K562 (cell line): ENCODE data around the gene DGLUCY. TPM values are rescaled to one million over a fixed set of nuclear protein-coding genes. Genes with fewer than 3 reads are reported as not detected.
A peak's percentile ranks its signal among the peaks of the same experiment; 100 is the strongest.

ENCODE experiments used
- ATAC-seq: fragments of 200-7000 bp; cut with Tn5 transposase; 3 replicates; pipeline ENCODE4 v1.9.1; 2020; ENCODE audit warnings: moderate library complexity
- BruUV-seq: library from RNA; stranded (reverse); fragments of 400-500 nt; replicated peaks from 2 replicates; lab custom pipeline; 2021; lab: Mats Ljungman, UMichigan
- CTCF ChIA-PET: fragments of 300-600 bp; formaldehyde crosslinking; extraction: SDS; loops from one replicate; lab custom pipeline; 2021; ENCODE audit warnings: low intra/inter-chr PET ratio; lab: Yijun Ruan, JAX
- POLR2A ChIA-PET: fragments of 300-600, 350-650 bp; sonication (Branson Sonifier 250); formaldehyde crosslinking; extraction: SDS; loops from one replicate; lab custom pipeline; 2021; ENCODE audit warnings: antibody characterized with exemption, inconsistent platforms; lab: Yijun Ruan, JAX
- DNase-seq, 4 experiments: peaks; one replicate each; pipeline versions ENCODE4 v3.0.0 to v3.0.0-alpha.2; 2011 to 2018; ENCODE audit warnings: low spot score in 3 of 4, mixed read lengths in 3 of 4; ENCODE audit errors: extremely low read depth in 1 of 4
- FAIRE-seq: peaks from 2 replicates; lab custom pipeline; 2011; peaks lifted over from hg19 to GRCh38; lab: Jason Lieb, UNC
- H2AFZ ChIP-seq: 2 replicates; pipeline ENCODE4 v1.6.0; 2011; ENCODE audit warnings: low read depth, low read length, control low read depth, inconsistent platforms
- H3K27ac ChIP-seq: fragments of 200-600 bp; 3 replicates; pipeline ENCODE4 v1.8.0; 2011; ENCODE audit warnings: low read depth, mild to moderate bottlenecking, control low read depth, inconsistent platforms, low read length, moderate library complexity, mixed read lengths; ENCODE audit errors: extremely low read depth
- H3K27me3 ChIP-seq, 2 experiments: fragments of 300-600 bp in 1 of 2; 2 replicates in 1 of 2; 3 replicates in 1 of 2; pipeline versions ENCODE4 v1.6.0 to v1.8.0; 2011; ENCODE audit warnings: inconsistent platforms in 2 of 2, low read length in 2 of 2, mild to moderate bottlenecking in 1 of 2, mixed read lengths in 1 of 2, moderate library complexity in 1 of 2; ENCODE audit not compliant: control insufficient read depth in 2 of 2, insufficient read depth in 2 of 2
- H3K36me3 ChIP-seq: fragments of 300-600 bp; 3 replicates; pipeline ENCODE4 v1.8.0; 2011; ENCODE audit warnings: mild to moderate bottlenecking, low read length, inconsistent platforms; ENCODE audit not compliant: control insufficient read depth, insufficient read depth
- H3K4me1 ChIP-seq, 2 experiments: fragments of 200-600 bp in 1 of 2; replicated peaks in 1 of 2; 2 replicates in 1 of 2; 3 replicates in 1 of 2; pipeline versions ENCODE4 v1.5.1 to v1.8.0; 2011; ENCODE audit warnings: inconsistent platforms in 2 of 2, low read length in 2 of 2, mild to moderate bottlenecking in 1 of 2, mixed read lengths in 1 of 2, moderate library complexity in 1 of 2; ENCODE audit not compliant: control insufficient read depth in 2 of 2, insufficient read depth in 2 of 2
- H3K4me2 ChIP-seq: 2 replicates; pipeline ENCODE4 v1.6.1; 2011; ENCODE audit warnings: low read length, control low read depth, inconsistent platforms, mixed read lengths; ENCODE audit not compliant: insufficient read depth
- H3K4me3 ChIP-seq: fragments of 200-600 bp; sonication (generic), shearing (Covaris generic); 2 replicates; pipeline ENCODE4 v1.5.1; 2016; ENCODE audit warnings: control low read depth, inconsistent platforms
- H3K79me2 ChIP-seq: fragments of 200-600 bp; 3 replicates; pipeline ENCODE4 v1.8.0; 2011; ENCODE audit warnings: low read length, inconsistent platforms; ENCODE audit not compliant: control insufficient read depth, insufficient read depth
- H3K9ac ChIP-seq, 2 experiments: 2 replicates each; pipeline versions ENCODE4 v1.6.0 to v1.6.1; 2011; ENCODE audit warnings: low read depth in 2 of 2, low read length in 2 of 2, control low read depth in 1 of 2, inconsistent platforms in 1 of 2, mild to moderate bottlenecking in 1 of 2, mixed read lengths in 1 of 2; ENCODE audit not compliant: insufficient read depth in 1 of 2
- H3K9me1 ChIP-seq: one replicate; pipeline ENCODE4 v1.6.0; 2011; ENCODE audit warnings: inconsistent platforms, mild to moderate bottlenecking, low read length, moderate library complexity; ENCODE audit not compliant: control insufficient read depth, insufficient read depth
- H3K9me3 ChIP-seq: replicated peaks from 2 replicates; pipeline ENCODE4 v1.5.1; 2011; ENCODE audit warnings: low read depth, low read length, inconsistent platforms; ENCODE audit not compliant: control insufficient read depth, insufficient read depth
- H4K20me1 ChIP-seq: replicated peaks from 2 replicates; pipeline ENCODE4 v1.6.1; 2011; ENCODE audit warnings: low read length, inconsistent platforms, mixed read lengths; ENCODE audit not compliant: control insufficient read depth, insufficient read depth
- MEIS2 ChIP-seq: fragments of 450-650 bp; IDR thresholded peaks from 2 replicates; pipeline ENCODE4 v1.6.1; 2014; ENCODE audit warnings: mild to moderate bottlenecking; ENCODE audit not compliant: partially characterized antibody
- NFIC ChIP-seq: fragments of 450-650 bp; IDR thresholded peaks from 2 replicates; pipeline ENCODE4 v1.6.1; 2017; ENCODE audit warnings: mild to moderate bottlenecking, inconsistent platforms
- SPI1 ChIP-seq: IDR thresholded peaks from 2 replicates; pipeline ENCODE4 v1.6.1; 2011; ENCODE audit warnings: low read depth, low read length, control low read depth, borderline replicate concordance
- ZNF354B ChIP-seq: fragments of 250-450 bp; sonication (Bioruptor Pico); IDR thresholded peaks from 2 replicates; pipeline ENCODE4 v1.4.0; 2020
- WGBS: fragments of 100-300 bp; shearing (Covaris generic); methylation state at CpG from one replicate; pipeline ENCODE4 v1.1.6; 2016; ENCODE audit warnings: low coverage, mixed read lengths; ENCODE audit not compliant: insufficient coverage; ENCODE audit errors: missing lambda C conversion rate; 5-methylcytosine and 5-hydroxymethylcytosine counted together
- in situ Hi-C: fragments of 300-500 bp; cut with MboI; formaldehyde crosslinking; loops from 4 replicates; pipeline ENCODE4 v1.15.0; 2018; ENCODE audit warnings: inconsistent platforms, mixed read lengths
- intact Hi-C: fragments of 100-400 bp; cut with micrococcal nuclease; formaldehyde crosslinking; loops from 2 replicates; pipeline ENCODE4 v1.14.2; 2022
- polyA plus RNA-seq, 8 experiments: library from polyadenylated mRNA; depleted of rRNA in 4 of 8; stranded (reverse) in 5 of 8; unstranded in 3 of 8; fragments of >200 nt; fragmentation: Nextera tagmentation in 2 of 8; fragmentation: Illumina TruSeq in 1 of 8; extraction: Ambion mirVana in 2 of 8; extraction: Trizol in 1 of 8; gene quantifications; 2 replicates each; pipeline versions ENCODE4 v1.2.1 to v1.2.3, GENCODE V29; 2011 to 2014; ENCODE audit warnings: inconsistent platforms in 1 of 8, missing spikeins in 1 of 8
- total RNA-seq, 7 experiments: library from RNA; depleted of rRNA in 6 of 7; stranded (reverse); fragments of >200 nt in 6 of 7; fragmentation: Illumina TruSeq in 2 of 7; extraction: Trizol in 2 of 7; gene quantifications; 2 replicates each; pipeline versions ENCODE4 v1.2.1 to v1.2.3, GENCODE V29; 2011 to 2021; ENCODE audit warnings: low replicate concordance in 1 of 7
- TF ChIP-seq, protein P1 (sequence below): sonication (generic); formaldehyde crosslinking; IDR thresholded peaks from 2 replicates; pipeline ENCODE4 v1.8.0; 2022; ENCODE audit warnings: mild to moderate bottlenecking, missing genetic modification reagents
- TF ChIP-seq, protein P2 (sequence below): fragments of 450-650 bp; IDR thresholded peaks from 2 replicates; pipeline ENCODE4 v1.6.1; 2016
- TF ChIP-seq, protein P3 (sequence below), 2 experiments: IDR thresholded peaks in 1 of 2; conservative IDR thresholded peaks in 1 of 2; 2 replicates each; pipeline ENCODE4 v1.6.1; 2016; ENCODE audit warnings: low read depth in 2 of 2, mild to moderate bottlenecking in 1 of 2, missing compliant biosample characterization in 1 of 2, missing genetic modification characterization in 1 of 2, moderate library complexity in 1 of 2

Gene DGLUCY
- total and polyA plus RNA-seq, 9 of the 15 experiments (the other 6 are each of a cell fraction or from before 2014, with no cell fraction given), result 9.9 to 28.4 (median 21.0) TPM

DNA sequence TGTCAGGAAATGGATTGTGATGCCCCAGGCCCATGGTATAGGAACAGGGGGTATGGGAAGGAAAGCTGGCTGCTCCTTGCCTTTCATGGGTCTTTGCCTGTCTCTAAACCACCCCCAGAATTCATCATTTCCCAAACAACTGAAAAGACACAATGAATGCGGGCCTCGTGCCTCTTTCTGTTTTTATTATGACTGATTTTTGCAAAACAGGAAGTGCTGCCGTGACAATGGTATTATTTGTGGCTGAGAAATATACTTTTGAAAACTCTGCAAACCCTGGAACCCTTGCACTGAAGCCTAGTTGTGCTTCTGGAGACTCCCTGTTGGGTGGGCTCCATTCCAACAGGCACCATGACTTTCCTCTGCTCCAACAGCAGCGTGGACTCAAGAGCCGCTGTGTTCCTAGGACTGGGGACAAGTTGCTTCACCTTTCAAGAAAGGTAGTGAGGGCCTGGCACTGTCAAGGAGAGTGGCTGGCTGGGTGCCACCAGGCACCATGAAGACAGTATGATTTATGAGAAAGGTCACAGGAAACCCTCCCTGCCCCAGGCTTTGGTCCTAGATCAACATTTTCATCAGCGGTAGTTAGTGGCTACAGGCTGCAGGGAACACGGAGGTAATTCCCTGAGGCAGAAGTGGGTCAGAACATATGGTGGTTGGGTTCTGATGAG is 4.8 kb upstream of the DGLUCY start:
- ATAC-seq, result no peak
- peak overlapping the region; percentile 84 for H2AFZ ChIP-seq
- CTCF ChIA-PET, result no interaction called here
- peaks cover 8 to 21% of the 10 kb centered on the region in 2 experiments for H3K4me1 ChIP-seq
- no peak overlapping the region for H3K27ac ChIP-seq
- intact Hi-C loops (no loop called here), in situ Hi-C loops (no loop called here)
- TF ChIP-seq, protein P1, sequence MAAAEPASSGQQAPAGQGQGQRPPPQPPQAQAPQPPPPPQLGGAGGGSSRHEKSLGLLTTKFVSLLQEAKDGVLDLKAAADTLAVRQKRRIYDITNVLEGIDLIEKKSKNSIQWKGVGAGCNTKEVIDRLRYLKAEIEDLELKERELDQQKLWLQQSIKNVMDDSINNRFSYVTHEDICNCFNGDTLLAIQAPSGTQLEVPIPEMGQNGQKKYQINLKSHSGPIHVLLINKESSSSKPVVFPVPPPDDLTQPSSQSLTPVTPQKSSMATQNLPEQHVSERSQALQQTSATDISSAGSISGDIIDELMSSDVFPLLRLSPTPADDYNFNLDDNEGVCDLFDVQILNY (CRISPR knock-in tag), result no peak
- no peak for TF ChIP-seq ZNF354B (CRISPR knock-in tag)
- peak; percentile 86 for TF ChIP-seq SPI1
- TF ChIP-seq, protein P2, sequence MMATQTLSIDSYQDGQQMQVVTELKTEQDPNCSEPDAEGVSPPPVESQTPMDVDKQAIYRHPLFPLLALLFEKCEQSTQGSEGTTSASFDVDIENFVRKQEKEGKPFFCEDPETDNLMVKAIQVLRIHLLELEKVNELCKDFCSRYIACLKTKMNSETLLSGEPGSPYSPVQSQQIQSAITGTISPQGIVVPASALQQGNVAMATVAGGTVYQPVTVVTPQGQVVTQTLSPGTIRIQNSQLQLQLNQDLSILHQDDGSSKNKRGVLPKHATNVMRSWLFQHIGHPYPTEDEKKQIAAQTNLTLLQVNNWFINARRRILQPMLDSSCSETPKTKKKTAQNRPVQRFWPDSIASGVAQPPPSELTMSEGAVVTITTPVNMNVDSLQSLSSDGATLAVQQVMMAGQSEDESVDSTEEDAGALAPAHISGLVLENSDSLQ, result peak; percentile 38; the same call in 1 of the 2 replicates
- peak; percentile 27; the same call in 1 of the 2 replicates for TF ChIP-seq NFIC
- TF ChIP-seq, protein P3, sequence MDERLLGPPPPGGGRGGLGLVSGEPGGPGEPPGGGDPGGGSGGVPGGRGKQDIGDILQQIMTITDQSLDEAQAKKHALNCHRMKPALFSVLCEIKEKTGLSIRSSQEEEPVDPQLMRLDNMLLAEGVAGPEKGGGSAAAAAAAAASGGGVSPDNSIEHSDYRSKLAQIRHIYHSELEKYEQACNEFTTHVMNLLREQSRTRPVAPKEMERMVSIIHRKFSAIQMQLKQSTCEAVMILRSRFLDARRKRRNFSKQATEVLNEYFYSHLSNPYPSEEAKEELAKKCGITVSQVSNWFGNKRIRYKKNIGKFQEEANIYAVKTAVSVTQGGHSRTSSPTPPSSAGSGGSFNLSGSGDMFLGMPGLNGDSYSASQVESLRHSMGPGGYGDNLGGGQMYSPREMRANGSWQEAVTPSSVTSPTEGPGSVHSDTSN (CRISPR knock-in tag; IDR thresholded peaks at IDR 0.05; ENCODE audit: low read depth), result no peak
- TF ChIP-seq, protein P3 (tag; conservative IDR thresholded peaks at IDR 0.05; ENCODE audit: low read depth), result peak; percentile 75
- TF ChIP-seq MEIS2, result peak; percentile 68
- no peak overlapping the region for H3K4me2 ChIP-seq
- H3K79me2 ChIP-seq, result peaks cover 6% of the 10 kb centered on the region; the same call in 1 of the 3 replicates
- H3K27me3 ChIP-seq, result no peaks in the 10 kb centered on the region
- no peak for FAIRE-seq
- no peak for DNase-seq
- H3K9me1 ChIP-seq, result no peaks in the 10 kb centered on the region
- no peaks in the 10 kb centered on the region for H3K36me3 ChIP-seq
- no TSS peak for BruUV-seq
- POLR2A ChIA-PET, result no interaction called here
- 59% methylated on average over 6 of the region's 7 CpGs for WGBS
- H3K9ac ChIP-seq, result peak overlapping the region in 1 of 2 experiments; percentile 35; a peak in 1 of 4 replicates
- H3K4me3 ChIP-seq, result no peak overlapping the region
- H4K20me1 ChIP-seq, result no peaks in the 10 kb centered on the region
- no peaks in the 10 kb centered on the region for H3K9me3 ChIP-seq
